NCI-H2081 (cell line): ENCODE data around the gene STPG2.

ENCODE experiments used
- DNase-seq, 2 experiments: peaks; one replicate each; lab custom pipeline; 2025; lab: John Stamatoyannopoulos, UW

The STPG2 gene

DNA sequence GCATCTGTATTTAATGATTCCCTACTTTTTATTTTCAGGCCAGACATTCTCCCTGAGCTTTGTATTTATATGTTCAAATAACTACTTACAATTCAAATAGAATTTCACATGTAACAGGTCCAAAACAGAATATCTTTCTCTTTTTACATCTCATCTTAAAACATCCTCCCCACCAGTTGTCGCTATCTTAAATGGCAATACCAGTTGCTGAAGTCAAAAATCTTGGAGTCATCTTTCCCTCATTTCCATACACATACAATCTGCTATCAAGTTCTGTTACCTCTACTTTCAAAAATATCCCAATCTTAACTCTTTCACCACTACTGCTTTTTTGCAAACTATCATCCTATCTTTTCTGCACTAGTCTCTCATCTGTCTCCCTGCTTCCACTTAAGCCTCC, 330.5 kb downstream of the STPG2 start:
- DNase-seq = no peak

DNA sequence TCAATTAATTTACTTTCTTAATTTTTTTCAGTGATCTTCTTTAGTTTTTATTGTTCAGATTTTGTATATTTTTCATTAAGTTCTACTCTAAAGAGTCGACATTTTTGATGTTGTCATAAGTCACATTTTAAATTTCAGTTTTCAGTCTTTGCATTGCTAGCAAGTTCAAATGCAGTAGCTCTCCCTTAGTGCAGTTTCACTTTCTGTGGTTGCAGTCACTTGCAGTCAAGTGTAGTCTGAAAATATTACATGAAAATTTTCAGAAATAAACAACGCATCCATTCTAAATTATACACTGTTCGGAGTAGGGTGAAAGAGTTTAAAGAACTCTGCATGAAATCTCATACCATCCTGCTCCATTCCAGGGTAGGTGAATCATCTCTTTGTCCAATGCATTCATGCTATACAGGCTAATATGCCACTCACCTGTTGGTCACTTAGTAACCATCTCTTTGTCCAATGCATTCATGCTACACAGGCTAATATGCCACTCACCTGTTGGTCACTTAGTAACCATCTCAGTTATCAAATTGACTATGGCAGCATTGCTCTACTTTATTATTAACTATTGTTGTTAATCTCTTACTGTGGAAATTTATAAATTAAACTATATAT, 356.9 kb downstream of the STPG2 start:
- no peak for DNase-seq

- no peak for DNase-seq
Measured at GRCh38 chr4:97778174-97778573, 365.1 kb downstream of the STPG2 start.

DNA sequence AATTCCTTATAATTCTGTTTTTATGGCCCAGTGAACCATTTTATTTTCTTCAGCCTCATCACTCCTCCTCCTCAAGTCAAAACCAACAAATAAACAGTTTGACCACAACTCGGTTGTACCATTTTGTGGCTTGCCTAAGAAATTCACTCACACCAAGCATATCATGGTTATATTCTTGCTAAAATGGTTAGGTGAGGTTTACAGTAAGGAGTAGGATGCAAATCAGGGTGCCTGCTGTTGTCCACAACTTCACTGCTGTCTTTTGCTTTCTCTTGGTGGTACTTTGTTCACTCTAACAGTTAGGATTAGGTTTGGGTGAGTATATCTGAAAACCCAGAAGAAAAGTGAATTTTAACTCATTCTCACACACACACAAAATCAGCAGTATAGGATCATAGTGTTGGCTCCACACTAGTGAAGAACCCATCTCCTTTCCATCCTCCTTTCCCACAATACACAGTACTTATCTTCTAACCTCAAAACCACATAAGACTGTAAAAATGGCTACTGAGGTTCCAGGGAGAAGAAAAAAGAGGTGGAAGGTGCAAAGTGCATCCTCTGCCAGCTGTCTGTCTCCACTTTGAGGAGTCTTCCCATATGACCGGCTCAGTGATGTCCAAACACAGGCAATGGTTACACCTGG, 368.8 kb downstream of the STPG2 start:
- no peak for DNase-seq

- DNase-seq = no peak
Measured at GRCh38 chr4:97770222-97770621, 373.1 kb downstream of the STPG2 start.

DNA sequence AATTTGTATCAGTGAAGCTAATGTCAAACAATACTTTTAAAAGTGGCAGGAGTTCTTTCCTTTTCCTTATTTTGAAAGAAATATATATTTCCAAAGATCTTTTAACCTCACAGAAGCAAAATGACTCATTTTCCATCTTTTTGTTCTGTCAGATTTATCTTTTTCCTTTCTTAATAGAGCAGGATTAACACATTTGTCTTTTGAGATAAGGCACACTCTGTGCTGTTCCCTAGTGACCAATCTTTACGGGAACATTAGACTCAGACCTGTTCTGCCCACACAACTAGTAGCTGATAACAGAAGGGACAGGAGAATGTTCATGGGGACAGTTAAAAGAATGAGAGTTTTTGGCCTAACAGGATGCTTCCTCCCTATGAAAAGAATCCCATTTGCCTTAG, 381.2 kb downstream of the STPG2 start:
- DNase-seq = no peak

GRCh38 chr4:97761445-97762114, 381.7 kb downstream of the STPG2 start:
- no peak for DNase-seq

GRCh38 chr4:97759785-97760184, 383.5 kb downstream of the STPG2 start:
- DNase-seq = no peak

GRCh38 chr4:97752599-97752998, 390.7 kb downstream of the STPG2 start:
- no peak for DNase-seq

DNA sequence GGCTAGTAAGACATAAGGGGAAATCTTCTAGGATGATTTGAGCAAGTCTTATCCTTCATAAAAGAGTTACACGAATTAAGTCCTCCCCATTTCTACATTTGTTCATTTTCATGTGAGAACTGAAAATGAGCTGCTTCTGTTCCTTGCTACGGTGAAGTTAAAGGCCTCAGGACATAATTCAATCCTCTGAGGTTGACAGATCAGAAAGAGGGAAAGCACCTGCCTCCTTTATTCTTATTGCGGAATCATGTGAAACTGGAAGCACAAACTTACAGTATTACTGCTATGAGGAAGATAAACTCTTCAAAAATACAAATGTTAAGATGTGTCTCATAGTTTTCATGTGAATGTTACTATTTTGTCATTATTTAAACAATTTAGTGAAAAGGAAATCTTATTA, 395.3 kb downstream of the STPG2 start:
- DNase-seq = no peak

GRCh38 chr4:97720869-97721432, 422.3 kb downstream of the STPG2 start:
- DNase-seq = peak; percentile 19 to 52

- DNase-seq = no peak
Measured at GRCh38 chr4:97691111-97691605, 452.1 kb downstream of the STPG2 start.

DNA sequence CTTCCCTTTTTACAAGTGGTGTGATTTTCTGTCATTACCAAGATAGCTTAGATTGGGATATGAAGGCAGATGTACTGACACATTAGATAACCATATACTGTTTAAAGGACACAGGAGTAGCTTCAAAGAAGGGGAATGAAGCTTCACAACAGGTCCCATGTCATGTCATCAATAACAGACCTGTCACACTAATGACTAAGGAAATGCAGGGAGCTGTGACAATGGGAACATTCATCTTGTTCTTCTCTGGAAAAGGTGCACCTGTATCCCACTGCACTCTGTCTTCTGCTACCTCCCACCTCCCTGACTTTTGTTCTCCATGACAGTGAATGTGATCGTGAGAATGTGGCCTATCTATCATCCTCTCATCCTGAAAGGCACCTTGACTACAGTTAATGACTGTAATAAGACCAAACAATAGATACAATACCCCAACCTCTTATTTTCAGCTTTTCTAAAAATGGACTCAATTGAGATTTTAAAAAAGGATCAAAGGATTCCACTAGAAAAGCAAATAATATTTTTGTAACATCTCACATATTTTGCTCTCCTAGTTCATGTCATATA, 472.5 kb downstream of the STPG2 start:
- peak in 1 of 2 experiments; percentile 22 for DNase-seq

DNA sequence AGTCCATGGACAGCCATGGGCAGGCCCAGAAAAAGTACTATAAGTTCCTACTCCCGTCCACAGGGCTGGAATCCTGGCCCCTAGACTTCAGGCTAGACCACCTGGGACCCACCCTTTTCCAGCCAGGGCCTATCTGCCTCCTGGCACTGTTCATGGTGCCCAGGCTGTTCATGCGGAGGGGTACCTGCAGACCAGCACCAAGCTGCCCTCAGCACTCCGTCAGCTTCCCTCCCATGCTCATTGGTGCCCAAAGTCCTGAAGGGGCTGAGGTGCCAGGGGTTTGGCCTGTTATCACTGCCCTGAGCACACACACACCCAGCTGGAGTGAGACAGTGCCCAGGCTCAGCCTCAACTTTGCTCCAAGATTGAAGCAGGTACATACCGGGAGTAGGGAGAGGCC, 477.7 kb downstream of the STPG2 start:
- no peak for DNase-seq

- DNase-seq = no peak
Measured at GRCh38 chr4:97664741-97665140, 478.5 kb downstream of the STPG2 start.

DNA sequence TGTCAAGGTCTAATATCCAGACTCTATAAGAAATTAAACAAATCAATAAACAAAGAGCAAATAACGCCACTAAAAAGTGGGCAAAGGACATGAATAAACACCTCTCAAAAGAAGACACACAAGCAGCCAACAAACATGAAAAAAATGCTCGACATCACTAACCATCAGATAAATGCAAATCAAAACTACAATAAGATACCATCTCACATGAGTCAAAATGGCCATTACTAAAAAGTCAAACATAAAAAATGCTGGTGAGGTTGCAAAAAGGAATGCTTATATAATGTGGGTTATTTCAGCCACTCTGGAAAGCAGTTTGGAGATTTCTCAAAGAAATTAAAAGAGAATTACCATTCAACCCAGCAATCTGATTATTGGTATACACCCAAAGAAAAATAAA, 481.1 kb downstream of the STPG2 start:
- no peak for DNase-seq

GRCh38 chr4:97656044-97656720, 487.1 kb downstream of the STPG2 start:
- no peak for DNase-seq

DNA sequence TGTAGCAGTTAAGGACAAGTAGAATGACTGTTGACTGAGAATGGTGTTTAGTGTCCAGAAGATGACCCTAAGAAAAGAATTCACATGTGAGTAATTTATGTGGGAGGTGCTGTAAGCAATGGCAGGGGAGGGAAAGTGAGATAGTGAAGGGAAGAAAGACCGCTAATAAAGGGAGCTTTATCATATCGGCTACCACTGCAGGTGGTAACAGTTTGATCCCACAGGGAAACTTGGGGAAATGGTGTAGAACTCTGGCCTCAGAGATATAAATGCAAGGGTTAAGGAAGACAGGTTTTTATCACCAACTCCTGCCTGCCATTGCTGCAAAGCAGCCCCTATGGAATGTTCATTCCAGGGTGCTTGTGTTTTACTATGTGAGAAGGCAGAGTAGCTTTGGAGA, 489.6 kb downstream of the STPG2 start:
- DNase-seq = no peak

DNA sequence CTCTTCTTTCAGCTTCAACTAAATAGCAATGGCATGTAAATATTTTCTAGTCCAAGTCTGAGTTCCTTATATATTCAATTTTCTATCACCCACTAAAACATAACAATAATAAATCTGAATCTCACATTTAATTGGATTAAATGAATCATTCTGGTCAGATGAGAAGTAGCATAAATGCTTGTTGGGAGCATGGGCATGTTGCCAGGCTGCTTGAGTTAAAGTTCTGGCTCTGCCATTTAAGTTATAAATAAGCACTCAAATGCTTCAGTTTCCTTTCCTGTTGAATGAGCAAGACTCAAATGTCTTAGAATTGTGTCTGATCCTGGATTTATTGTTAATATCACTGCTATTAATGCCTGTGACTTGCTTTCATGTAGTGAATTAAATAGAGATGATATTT, 496.3 kb downstream of the STPG2 start:
- no peak for DNase-seq

GRCh38 chr4:97645071-97645821, 498.0 kb downstream of the STPG2 start:
- DNase-seq = no peak

- no peak for DNase-seq
Measured at GRCh38 chr4:97643179-97643578, 500.1 kb downstream of the STPG2 start.
